Activated CD8-positive, alpha-beta memory T cell treated with anti-CD3 and anti-CD28 coated beads for 48 hours (primary cell): ENCODE results near the gene ZFYVE21.
A peak's percentile ranks its signal among the peaks of the same experiment; 100 is the strongest.

Source experiments
- DNase-seq, 3 experiments: peaks; one replicate each; pipeline ENCODE4 v3.0.0-alpha.2; 2020; ENCODE audit warnings: low read depth in 2 of 3, low spot score in 2 of 3

ZFYVE21 gene

GRCh38 chr14:103715052-103716000 lies at the start of gene ZFYVE21, which contains the start of gene XRCC3:
Gene ZFYVE21 (plus strand): TSS chr14:103715810. CDS start chr14:103715842, 32 bp downstream.
Gene XRCC3 (minus strand): TSS chr14:103715451. CDS start chr14:103711087, 4,364 bp downstream.
- peak; percentile 92 to 99 (median 97) for DNase-seq

GRCh38 chr14:103667671-103668070 lies 47.9 kb upstream of the ZFYVE21 start:
- DNase-seq, result no peak

- no peak for DNase-seq
These were observed 47.5 kb upstream of the ZFYVE21 start for GRCh38 chr14:103668117-103668516.

GRCh38 chr14:103669370-103669769 lies 46.2 kb upstream of the ZFYVE21 start:
- DNase-seq, result no peak

- DNase-seq, result no peak
These were observed 43.7 kb upstream of the ZFYVE21 start for GRCh38 chr14:103671911-103672310.

GRCh38 chr14:103675957-103676356 lies 39.7 kb upstream of the ZFYVE21 start:
- no peak for DNase-seq

GRCh38 chr14:103676881-103677675 lies 38.5 kb upstream of the ZFYVE21 start:
- DNase-seq, result no peak

- no peak for DNase-seq
These were observed 36.3 kb upstream of the ZFYVE21 start for GRCh38 chr14:103679351-103679750.

GRCh38 chr14:103680491-103681231 lies 34.9 kb upstream of the ZFYVE21 start:
- DNase-seq, result no peak

- DNase-seq, result no peak
These were observed 32.5 kb upstream of the ZFYVE21 start for GRCh38 chr14:103683139-103683538.

GRCh38 chr14:103684471-103684870 lies 31.1 kb upstream of the ZFYVE21 start:
- no peak for DNase-seq

- DNase-seq, result no peak
These were observed 30.7 kb upstream of the ZFYVE21 start for GRCh38 chr14:103684871-103685270.

- no peak for DNase-seq
These were observed 30.1 kb upstream of the ZFYVE21 start for GRCh38 chr14:103685276-103686211.

GRCh38 chr14:103686831-103687485 lies 28.7 kb upstream of the ZFYVE21 start:
- no peak for DNase-seq

- no peak for DNase-seq
These were observed 27.9 kb upstream of the ZFYVE21 start for GRCh38 chr14:103687712-103688111.

GRCh38 chr14:103688441-103688840 lies 27.2 kb upstream of the ZFYVE21 start:
- DNase-seq, result no peak

- DNase-seq, result no peak
These were observed 26.4 kb upstream of the ZFYVE21 start for GRCh38 chr14:103688906-103689902.

- no peak for DNase-seq
These were observed 25.3 kb upstream of the ZFYVE21 start for GRCh38 chr14:103690332-103690731.
